ENCODE measurements around the gene MROH8.

GRCh38 chr20:37055276-37055675 lies 124.1 kb downstream of the MROH8 start:
- no peak for TF ChIP-seq CTCF (CRISPR knock-in tag; IDR thresholded peaks at IDR 0.05)
- no peak for TF ChIP-seq ZFP82 (CRISPR knock-in tag; IDR thresholded peaks at IDR 0.05; ENCODE audit: borderline replicate concordance)
- TF ChIP-seq ZNF792 (CRISPR knock-in tag; IDR thresholded peaks at IDR 0.05), result no peak
- TF ChIP-seq HNRNPK (IDR thresholded peaks at IDR 0.05; ENCODE audit: low read depth, low read length, poor library complexity, severe bottlenecking), result no peak
- TF ChIP-seq CBX1 (IDR thresholded peaks at IDR 0.05; ENCODE audit: low read depth), result no peak

Data from HepG2 (cell line).